Stimulated activated CD4-positive, alpha-beta T cell treated with anti-CD3 and anti-CD28 coated beads, Interleukin-4, amount 100 ng/mL, for 4 hours (primary cell): ENCODE results near the gene SMC1A.
"Not testable (repeated sequence)": the region's sequence is repeated elsewhere in the genome, so short reads cannot be mapped to it uniquely, and the experiment has no call there.

Experiments used
- DNase-seq, 2 experiments: peaks; one replicate each; pipeline ENCODE4 v3.0.0-alpha.2; 2020

SMC1A gene

GRCh38 chrX:53421772-53422085 lies 725 bp downstream of the SMC1A start:
- no peak for DNase-seq

- no peak for DNase-seq
Observed at GRCh38 chrX:53421125-53421524, 1.3 kb downstream of the SMC1A start.

GRCh38 chrX:53420351-53420750 lies 2.1 kb downstream of the SMC1A start:
- DNase-seq = not testable (repeated sequence)

DNA sequence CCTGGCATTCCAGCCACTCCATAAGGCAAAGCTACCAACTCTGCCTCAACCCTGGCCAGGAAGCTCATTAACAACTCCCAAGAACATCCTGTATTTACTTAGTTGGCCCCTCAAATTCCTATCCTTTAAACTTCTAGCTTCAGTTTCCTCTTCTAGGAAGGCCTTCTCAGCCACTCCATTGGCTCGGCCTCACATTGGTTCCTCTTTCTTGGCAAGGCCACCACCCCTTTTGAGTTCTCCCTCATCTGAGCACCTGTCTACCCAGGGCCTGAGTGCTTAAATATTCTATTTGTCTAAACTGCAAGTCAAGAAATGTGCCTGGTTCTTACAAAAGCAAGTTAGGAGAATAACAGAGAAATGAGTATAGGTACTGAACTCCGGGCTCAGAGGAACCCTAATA lies 10.0 kb downstream of the SMC1A start:
- DNase-seq = no peak

- no peak for DNase-seq
Observed at GRCh38 chrX:53403535-53403934, 18.9 kb downstream of the SMC1A start.

DNA sequence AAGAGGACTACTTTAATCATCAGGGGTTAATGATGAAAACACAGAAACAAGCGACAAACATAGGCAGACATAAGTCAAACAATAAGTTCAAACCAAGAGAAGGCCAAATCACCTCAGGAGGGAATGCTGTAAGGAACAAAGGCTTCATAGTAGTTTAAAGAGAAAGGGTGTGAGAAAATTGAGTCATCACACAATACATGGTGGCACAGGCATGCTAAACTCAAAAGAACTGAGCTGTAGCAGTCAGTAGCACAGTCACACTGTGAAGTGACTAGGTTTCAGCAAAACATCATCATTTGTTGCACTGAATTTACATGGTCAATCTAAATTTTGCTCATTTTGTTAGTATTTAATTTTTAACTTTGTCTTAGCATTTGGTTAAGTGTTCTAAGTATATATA lies 24.2 kb downstream of the SMC1A start:
- no peak for DNase-seq

DNA sequence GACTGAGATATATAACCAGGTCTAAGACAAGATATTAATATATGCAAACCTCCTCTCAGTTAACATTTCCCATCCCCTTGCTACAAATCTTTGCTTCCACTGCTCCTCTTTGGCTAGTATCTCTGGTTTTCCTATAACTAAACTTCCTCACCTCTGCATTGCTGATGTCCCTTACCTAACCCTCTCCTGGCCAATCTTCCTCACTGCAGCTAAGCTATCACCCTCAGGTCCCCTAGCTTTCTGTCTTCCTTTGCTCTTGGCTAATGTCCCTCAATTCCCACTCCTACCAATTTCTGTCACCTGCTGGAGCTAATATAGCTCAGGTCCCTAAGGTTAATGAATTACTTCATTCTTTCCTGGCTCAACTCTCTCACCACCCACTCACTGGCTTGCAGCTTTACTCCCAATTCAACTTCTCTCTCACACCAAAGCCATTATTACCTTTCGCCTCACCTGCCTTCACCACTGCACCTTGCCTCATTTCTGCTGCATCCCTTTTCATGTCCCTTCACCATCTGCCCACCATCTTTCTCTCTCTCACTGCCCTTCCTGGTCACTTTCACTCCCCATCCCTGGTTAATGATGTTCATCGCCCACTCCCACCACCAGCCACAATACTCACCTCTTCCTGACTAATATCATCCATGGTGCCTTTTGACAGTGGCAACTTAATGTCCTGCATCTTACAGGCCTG lies 26.7 kb downstream of the SMC1A start:
- DNase-seq = no peak

- no peak for DNase-seq
Observed at GRCh38 chrX:53383376-53384076, 38.9 kb downstream of the SMC1A start.

DNA sequence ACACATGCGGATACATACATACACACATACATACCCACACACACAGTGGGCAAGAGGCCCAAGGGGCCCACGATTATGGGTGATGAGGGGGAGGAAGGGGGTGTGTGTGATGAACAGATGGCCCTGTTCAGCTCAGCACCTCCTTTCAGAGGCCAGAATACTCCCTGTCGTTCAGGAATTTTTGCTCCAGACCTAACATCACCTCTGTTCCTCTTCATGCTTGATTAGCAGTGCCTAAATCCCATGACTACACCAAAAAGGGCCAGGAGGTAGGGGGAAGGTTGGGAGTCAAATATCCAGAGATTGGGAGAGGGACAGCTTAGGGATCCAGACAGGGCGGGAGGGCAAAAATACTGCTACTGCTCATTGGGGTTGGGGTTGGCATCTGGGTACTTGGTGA lies 42.7 kb downstream of the SMC1A start:
- DNase-seq = no peak

- DNase-seq = no peak
Observed at GRCh38 chrX:53379008-53379710, 43.3 kb downstream of the SMC1A start.

GRCh38 chrX:53377464-53377863 lies 45.0 kb downstream of the SMC1A start:
- no peak for DNase-seq

DNA sequence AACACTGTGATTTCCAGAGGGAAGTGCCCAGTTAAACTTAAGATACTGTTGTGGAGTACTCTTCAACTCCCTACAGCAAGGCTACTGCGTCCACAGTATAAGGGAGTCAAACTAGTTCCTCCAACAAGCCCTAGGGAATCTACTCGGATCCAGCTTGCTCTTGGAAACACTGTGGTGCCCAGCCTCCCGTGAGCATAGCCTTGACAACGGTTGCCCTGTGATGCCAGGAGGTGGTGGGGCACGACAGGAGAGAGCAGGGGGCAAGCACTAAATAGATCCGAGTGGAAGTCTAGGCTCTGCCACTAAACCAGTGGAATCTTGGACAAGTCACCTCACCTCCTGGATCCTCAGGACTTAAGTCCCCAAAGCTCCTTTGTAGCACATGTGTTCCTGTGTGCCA lies 45.6 kb downstream of the SMC1A start:
- DNase-seq = no peak

GRCh38 chrX:53374923-53375322 lies 47.5 kb downstream of the SMC1A start:
- DNase-seq = no peak

- no peak for DNase-seq
Observed at GRCh38 chrX:53374222-53374820, 48.1 kb downstream of the SMC1A start.

DNA sequence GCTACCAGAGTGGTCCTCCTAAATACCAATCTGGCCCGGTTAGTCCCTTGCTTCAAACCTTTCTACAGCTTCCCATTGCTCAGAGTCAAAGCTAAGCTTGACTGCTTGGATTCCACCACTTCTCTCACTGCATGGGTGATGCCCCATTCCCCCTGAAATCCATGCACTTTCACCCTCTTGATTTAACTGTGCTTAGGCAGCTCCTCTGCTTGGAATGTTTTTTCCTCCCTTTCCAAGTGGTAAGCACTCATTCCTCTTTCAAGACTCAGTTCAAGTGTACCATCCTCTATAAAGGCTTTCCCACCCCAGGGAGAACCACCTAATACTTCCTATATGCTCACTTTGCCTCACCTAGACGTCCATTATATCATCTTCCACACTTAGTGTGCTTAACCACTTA lies 49.1 kb downstream of the SMC1A start:
- DNase-seq = no peak

GRCh38 chrX:53366454-53366853 lies 56.0 kb downstream of the SMC1A start:
- DNase-seq = not testable (repeated sequence)

DNA sequence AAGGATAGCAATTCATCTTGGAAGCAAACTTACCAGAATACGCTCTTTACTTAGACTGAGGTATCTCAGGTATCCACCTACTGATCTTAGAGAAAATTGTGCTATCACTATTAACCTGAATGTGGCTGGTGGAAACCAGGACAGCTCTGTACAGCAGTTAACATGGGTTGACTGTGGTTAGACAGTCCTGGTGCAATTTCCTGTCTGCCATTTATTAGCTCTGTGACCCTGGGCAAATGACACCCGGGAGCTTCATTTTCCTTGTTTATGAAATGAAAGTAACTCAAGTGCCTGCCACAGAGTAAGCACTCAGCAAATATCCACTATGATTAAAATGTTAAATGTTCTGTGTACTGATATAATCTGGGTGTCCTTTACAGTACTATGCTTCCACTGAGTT lies 60.0 kb downstream of the SMC1A start:
- DNase-seq = no peak

GRCh38 chrX:53357799-53358530 lies 64.5 kb downstream of the SMC1A start:
- no peak for DNase-seq

DNA sequence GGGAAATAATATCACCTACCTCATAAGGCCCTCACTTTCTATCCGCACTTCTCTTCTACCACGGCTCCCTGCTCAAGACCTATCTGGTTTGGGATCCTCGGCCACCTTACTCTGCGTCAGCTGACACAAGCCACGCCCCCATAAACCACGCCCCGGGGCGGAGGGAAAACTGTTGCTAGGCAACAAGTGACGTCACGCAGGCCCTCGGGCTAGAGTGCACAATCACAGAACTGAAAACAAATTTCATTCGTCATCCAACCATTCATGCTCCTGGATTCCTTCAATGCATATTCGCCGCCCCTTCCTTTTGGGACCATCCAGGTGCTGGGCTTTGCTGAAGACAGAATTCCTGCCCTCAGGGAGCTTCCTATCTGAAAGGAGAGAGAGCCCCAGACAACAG lies 66.3 kb downstream of the SMC1A start:
- DNase-seq = no peak

- no peak for DNase-seq
Observed at GRCh38 chrX:53354669-53355068, 67.8 kb downstream of the SMC1A start.

- no peak for DNase-seq
Observed at GRCh38 chrX:53347948-53348347, 74.5 kb downstream of the SMC1A start.

DNA sequence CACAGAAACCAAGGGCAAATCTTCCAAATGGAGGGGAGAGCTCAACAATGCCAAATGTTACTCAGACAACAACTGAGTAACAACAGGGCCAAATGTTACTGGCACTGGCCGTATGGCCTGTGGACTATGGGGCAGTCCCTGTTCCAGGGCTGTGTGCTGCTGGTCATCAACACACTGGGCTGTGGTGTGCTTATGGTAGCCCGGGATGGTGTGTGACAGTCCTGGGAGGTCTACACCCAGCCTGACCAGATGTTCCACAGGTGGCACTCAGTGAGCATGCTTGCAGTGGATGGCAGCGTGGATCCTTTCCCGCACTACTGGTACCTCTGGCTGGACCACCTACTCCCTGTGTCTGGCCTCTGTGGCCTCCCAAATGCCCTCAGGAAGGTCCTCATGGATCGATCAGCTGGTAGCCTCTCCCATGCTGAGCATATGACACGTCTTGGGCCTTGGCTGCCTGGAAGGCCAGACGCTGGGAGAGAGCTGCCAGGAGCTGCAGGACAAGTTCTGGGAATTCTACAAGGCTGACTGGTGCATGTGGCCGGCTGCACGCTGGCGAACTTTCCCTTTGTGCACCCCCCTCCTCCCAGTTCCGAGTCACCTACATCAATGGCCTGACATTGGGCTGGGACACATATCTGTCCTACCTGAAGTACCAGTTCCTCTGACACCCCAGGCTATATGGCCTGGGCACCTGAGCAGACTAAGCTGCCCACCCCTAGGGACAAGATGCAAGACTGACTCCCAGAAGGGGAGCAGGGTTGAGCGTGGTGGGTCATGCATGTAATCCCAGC lies 81.4 kb downstream of the SMC1A start:
- no peak for DNase-seq
